Skin of body (tissue), 2 donors: ENCODE measurements around the gene OR52J3. TPM values are rescaled to one million over a fixed set of nuclear protein-coding genes. Genes with fewer than 3 reads are reported as not detected.

Experiments
- DNase-seq: peaks from one replicate; lab custom pipeline; 2025; lab: John Stamatoyannopoulos, UW
- total RNA-seq: library from RNA; depleted of rRNA; stranded (reverse); fragments of >200 nt; gene quantifications from one replicate; pipeline ENCODE4 v1.2.3, GENCODE V29; 2014

Gene OR52J3
- not detected for total RNA-seq

DNA sequence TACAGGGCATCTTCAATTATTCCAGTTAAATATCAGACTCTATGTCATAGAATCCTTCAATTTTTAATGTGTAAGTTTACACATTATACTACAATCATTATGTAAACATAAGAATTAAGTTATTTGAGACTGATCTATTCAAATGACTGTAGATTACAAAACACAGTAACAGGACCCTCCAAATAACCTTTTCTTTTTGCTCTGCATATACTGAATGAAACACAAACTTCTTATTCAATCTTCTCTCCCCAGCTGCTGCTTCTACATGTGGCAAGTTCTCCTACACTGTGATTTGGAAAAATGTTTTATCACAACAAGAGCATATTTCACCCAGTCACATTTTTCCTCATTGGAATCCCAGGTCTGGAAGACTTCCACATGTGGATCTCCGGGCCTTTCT, at the start of gene OR52J3:
OR52J3 (plus strand) TSS at position 301 of the 400 bp plus-strand sequence; CDS start at position 301, 0 bp downstream.
- no peak for DNase-seq

DNA sequence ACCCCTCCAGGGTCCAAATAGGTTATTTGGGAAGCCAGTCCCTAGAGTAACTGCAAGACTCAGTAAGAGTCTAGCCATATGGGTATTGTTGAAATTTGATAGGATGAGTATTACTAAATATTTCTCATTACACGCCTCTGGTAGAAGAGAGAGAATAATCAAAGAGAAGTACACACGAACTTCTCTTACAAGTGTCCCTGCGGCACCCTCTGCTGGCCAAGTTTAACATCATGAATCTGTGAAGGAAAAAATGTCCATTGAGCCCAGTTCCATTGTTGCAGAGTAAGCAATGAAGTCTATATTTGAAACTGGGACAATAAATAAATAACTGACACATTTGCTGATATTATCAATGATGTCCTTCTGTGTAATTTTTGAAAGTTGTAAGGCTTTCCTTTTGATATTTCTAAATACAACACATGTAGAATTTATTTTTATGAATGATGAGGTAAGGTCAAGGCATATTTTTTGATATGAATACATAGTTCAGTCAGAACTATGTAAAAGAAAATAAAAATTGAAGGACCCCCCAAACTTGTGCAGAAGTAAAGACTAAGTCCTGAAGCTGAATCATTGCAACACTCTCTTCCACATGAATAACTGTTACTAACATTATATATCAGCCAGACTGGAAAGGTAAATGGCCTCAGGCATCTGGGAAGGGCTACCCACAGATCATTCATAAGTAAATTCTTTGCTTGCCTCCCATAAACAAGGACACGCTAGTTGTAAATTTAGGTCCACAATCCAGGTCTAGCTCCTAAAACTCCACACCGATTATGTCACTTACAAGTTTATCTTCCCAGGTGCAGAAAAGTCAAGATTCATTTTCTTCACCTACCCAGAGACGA, 41.7 kb upstream of the OR52J3 start:
- DNase-seq, result peak; percentile 14

DNA sequence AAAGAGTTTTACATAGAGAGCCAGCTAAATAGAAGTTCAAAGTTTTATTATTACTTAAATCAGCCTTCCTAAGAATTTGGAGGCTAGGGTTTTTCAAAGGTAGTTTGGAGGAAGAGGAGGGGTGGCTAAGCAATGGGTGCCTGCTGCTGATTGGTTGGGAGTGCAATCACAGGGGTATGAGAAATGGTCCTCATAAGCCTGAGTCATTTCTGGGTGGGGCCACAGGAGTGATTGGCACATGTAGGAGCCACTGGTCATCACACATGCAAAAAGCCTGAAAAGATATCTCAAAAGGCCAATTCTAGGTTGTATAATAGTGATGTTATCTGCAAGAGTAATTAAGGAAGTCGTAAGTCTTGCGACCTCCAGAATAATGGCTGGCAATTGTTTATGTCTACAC, 38.8 kb upstream of the OR52J3 start:
- DNase-seq, result no peak

DNA sequence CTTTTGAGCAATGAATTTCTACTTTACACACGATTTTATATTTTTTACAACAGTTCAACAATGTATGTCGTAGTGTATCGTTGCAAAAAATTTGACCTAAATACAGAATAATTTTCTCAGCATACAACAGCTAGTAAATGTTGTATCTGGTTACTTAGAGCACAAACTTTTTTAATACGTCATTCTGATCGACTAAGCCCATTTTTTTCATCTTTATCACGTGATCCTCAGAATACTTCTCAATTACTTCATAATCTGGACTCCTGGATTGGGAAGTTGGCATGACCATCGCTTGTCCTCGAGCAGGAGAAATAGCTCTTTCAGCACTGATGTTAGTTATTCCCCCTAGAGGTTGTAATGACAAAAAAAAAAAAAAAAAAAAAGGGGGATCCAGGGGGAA, 35.1 kb upstream of the OR52J3 start:
- DNase-seq, result no peak

DNA sequence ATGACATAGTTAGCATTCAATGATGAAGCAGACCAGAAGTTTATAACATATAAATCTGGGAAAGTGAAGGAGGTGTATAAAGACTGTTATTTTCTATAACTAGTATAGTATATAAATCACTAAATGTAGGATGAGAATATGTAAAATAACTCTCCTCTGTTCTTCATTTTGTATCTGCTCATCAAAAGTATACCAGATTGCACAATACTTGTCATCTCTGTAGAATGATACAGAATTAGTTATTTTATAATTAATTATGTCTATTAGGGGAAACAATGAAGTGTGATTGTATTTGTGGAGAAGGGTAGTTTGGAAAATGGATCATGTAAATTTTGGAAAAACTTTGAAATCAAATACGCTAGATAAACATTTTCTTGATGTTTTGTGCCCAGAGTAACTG, 33.3 kb upstream of the OR52J3 start:
- DNase-seq, result no peak

DNA sequence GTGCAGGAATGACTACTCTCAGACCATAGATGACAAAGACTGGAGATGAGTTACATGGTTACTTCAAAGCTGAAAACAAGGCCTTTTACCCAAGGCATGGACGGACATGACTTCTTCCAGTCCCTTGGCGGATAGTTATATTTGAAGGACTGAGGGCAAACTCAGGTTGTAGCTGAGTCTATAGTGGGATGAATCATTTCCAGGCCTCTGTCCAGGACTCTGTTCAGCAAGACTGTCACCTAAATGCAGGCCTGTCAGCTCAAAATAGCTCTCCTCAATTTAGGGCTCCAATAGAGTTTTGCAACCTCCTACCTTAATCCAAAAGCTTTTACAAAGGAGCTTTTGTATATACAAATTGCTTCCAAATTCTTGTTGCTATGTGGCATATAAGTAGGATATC, 24.3 kb upstream of the OR52J3 start:
- DNase-seq, result no peak

DNA sequence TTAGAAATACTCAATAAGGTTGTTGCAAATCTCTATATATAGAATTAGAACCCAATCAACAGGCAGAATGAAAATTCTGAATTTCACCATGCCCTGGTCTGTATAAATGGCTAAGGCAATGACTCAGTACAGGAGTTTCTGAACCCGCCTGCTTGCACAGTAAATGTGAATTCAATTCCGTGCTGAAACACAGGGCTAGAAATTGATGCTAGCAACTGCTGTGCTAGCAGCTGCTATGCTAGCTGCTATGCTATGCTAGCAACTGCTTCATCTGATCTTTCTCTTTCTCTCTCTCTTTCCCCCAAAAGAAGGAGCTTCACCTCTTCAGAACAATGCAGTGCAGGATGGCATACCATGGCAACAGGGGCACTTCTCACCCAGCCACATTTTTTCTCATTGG, 9.7 kb upstream of the OR52J3 start:
- DNase-seq, result no peak

DNA sequence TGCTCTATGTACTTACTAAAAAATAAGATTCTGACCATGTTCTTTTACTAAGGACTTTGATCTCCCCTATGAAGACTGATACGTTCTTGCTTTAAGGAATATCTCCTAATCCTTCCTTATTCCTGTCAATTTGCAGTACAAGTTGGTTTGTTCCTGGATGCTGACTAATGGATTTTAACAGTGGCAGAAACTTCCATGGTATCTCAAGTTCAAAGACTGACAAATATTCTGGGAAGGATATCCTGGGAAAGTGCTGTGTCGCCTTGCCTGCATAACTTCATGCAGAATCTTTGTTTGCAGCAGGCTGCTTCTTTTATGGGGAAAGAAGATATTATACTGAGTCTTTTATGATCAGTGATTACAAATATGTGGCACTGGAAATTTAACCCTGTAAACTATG, 8.4 kb upstream of the OR52J3 start:
- DNase-seq, result no peak

DNA sequence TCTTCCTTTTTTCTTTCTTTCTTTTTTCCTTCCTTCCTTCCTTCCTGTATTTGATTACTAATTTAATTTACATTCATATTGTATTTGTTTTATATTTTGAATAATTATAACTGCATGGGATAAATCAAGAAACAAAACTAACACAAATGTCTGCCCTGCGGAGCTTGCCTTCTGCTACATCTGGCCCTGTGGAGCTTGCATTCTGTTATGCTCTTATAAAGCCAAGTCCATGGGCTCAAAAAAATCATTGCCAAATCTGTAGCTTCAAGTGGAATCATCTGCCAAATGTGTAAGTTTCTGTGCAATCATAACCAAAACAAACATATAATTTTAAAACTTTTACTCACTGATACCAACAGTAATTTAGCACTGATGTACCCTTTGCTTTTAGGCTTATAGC, 8.0 kb upstream of the OR52J3 start:
- peak; percentile 23 for DNase-seq

DNA sequence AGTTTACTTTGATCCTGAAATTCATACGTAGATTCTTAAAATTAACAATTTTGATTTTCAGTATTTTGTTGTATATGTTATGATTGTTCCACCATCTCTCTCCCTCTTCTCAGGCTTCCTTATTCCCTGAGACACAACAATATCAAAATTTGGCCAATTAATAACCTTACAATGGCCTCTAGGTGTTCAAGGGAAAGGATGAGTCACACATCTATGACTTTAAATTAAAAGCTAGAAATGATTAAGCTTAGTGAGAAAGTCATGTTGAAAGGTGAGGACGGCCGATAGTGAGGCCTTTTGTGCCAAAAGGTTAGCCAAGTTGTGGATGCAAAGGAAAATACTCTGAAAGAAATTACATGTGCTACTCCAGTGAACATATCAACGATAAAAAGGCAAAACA, 5.5 kb upstream of the OR52J3 start:
- DNase-seq, result no peak

DNA sequence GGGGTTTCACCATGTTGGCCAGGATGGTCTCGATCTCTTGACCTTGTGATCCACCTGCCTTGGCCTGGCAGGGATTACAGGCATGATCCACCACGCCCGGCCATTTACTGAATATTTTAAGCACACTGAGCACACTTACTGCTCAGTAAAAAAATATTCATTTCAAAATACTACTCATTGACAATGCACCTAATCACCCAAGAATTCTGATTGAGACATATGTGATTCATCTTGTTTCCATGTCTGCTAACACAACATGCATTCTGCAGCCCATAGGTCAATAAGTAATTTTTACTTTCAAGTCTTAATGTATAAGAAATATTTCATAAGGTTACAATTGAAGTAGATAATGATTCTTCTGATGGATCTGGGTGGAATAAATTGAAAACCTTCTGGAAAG, 4.2 kb upstream of the OR52J3 start:
- no peak for DNase-seq

DNA sequence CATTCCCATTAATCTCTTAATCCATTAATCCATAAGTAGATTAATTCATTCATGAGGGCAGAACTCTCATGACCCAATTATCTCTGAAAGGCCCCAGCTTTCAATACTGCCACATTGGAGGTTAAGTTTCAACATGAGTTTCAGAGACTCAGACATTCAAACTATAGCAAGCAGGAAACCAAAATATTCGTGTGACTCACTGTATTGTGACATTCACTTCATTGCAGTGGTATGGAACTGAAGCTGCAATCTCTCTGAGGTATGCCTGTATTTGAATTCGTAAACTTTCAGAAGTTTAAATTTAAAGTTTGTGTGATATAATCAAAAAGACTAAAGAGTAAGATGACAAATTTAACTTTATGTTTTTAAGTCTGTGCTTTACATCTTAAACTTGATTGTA, 2.9 kb upstream of the OR52J3 start:
- no peak for DNase-seq

DNA sequence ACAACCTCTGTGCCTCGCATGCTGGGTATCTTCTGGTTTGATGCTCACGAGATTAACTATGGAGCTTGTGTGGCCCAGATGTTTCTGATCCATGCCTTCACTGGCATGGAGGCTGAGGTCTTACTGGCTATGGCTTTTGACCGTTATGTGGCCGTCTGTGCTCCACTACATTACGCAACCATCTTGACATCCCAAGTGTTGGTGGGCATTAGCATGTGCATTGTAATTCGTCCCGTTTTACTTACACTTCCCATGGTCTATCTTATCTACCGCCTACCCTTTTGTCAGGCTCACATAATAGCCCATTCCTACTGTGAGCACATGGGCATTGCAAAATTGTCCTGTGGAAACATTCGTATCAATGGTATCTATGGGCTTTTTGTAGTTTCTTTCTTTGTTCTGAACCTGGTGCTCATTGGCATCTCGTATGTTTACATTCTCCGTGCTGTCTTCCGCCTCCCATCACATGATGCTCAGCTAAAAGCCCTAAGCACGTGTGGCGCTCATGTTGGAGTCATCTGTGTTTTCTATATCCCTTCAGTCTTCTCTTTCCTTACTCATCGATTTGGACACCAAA, 516 bp downstream of the OR52J3 start:
- DNase-seq, result no peak

DNA sequence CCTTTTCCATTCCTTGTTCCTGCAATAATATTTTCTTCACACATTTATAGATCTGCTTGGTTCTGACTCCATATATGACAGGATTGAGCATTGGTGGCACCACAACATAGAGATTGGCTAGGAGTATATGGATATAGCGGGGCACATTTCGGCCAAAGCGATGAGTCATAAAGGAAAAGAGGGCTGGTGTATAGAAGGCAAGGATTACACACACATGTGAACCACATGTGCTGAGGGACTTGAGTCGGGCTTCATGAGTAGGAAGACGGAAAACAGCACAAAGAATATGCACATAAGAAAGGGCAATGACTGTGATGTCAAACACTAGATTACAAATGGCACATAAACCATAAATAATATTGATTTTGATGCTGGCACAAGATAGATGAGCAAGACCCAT, 12.4 kb downstream of the OR52J3 start:
- peak; percentile 44 for DNase-seq

DNA sequence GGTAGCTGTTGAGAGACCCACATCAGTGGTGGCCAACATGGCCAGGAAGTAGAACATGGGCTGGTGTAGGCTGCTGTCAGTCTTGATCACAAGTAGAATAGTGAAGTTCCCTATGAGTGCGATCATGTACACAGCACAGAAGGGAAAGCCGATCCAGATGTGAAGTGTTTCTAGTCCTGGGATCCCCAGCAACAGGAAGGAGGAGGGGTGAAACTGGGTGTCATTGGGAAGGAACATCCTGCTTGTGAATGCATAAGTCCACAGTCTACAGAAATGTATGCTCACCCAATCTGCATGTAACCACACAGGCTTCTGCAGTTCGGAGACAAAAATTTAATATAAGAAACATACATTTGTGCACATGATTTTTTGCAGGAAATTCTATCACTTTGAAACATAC, 13.1 kb downstream of the OR52J3 start, which contains the start of gene OR52E2:
OR52E2 (minus strand) TSS at position 237 of the 400 bp plus-strand sequence; CDS start at position 237, 0 bp downstream.
- DNase-seq, result peak; percentile 17

DNA sequence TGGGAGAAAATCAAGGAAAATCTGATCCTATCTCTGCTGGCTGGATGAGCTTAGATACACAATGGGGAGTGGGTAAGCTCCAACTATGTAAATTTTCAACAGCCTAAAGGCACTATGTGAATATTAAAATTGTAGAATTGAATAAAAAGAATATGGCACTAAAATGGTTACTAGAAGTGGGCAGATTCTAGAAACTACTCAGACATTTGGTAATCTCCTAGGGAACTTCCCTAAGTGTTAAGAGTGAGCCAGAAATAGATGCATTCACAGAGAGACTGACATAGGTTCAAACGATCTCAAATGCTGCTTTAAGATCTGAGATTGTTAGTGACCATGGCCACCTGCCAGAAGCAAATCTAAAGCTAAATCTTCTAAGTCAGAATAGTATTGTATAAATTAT, 18.7 kb downstream of the OR52J3 start:
- DNase-seq, result no peak

DNA sequence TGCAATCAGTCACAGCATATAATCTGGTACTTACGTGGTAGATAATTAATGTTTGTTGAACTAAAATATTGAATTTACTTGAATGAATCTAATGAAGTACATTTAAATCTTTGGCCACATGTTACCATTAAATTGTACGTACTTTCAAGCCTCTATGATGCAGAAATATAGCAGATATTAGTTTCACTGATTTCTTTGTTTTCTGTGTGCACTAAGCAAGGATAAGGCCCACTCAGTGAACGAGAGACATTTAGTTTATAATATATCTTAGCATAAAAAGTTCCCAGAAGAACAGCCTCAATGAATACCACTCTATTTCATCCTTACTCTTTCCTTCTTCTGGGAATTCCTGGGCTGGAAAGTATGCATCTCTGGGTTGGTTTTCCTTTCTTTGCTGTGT, 22.9 kb downstream of the OR52J3 start, which contains the start of gene OR52E1:
OR52E1 (plus strand) TSS at position 301 of the 400 bp plus-strand sequence.
- no peak for DNase-seq

DNA sequence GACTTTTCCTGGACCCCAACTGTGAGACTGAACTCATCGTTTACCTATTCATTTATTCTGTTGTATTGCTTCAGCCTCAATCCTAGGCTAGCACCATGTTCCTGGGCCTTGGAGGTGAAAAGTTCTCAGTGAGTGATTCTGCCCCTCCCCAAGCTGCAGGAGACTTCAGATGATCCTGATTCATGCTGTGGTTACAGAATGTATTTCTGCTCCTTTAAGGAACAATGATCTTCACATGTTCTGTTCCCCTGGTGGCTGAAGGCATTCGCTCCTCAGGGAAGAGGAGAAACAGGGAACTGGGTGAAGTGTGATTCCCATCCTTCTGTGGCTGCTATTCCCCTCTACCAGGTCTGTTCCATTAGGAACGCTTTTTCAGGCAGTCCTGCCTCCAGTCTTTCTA, 25.5 kb downstream of the OR52J3 start:
- DNase-seq, result no peak

DNA sequence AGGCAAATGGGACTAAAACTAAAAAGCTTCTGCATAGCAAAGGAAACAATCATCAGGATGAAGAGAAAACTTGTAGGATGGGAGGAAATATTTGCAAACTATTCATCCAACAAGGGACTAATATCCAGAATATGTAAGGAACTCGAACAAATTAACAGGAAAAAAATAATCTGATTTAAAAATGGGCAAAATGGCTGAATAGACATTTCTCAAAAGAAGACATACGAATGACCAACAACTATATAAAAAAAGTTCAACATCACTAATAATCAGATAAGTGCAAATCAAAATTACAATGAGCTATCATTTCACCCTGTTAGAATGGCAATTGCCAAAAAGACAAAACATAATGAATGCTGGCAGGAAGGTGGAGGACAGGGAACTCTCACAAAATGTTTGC, 35.1 kb downstream of the OR52J3 start:
- DNase-seq, result no peak

DNA sequence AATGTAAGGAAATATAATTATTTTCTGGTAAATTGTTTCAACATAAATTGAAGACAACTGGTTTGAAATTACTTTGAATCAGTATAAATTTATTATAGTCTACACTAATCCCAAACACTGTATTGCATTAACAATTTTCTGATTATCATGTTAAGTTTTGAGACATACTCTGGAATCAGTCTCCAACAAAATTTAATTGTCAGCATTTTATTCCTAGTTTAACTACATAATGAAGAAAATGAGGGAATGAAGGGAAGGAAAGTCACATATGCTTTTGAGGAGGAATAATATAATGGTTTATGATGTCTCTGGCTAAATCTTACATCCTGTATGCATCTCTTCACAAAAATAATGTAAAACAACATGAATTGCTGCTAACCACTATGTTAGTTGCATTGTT, 37.3 kb downstream of the OR52J3 start:
- no peak for DNase-seq

DNA sequence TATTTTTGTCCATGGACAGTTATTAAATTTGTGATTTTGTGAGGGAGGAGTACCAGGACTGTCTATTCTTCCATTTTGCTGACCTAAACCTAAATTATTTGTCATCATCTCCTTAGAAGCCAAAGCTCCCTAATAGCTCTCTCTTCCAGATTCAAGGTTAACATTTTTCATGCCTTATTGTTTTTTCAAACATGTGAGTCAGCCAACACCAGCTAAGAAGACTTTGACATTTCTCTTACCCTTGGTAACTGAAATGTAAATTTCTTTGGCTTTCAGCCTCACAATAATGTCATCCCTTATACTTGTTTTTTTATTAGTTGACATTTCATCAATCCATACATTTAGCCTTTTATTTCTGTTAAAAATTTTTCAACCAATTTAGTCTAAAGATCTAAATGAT, 42.2 kb downstream of the OR52J3 start:
- DNase-seq, result no peak

DNA sequence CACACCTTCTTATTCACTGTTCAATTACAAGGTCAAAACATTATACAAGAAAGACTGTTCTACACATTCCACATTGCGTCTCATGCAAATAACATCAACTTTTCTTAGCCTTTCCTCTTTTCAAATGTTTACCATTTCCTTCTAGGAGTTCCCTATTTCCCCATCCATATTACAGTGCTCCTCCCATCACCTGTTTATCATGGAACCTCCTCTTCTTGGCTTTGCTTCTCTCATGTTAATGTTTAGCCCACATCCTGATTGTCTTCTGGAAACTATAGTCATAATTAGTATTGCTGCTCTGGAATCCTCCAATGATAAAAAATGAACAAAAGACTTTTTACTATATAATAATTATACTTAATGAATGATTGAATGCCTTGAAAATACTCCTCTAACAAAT, 44.3 kb downstream of the OR52J3 start:
- no peak for DNase-seq
